Progenitor cell of endocrine pancreas (in vitro differentiated cells): Measurements from ENCODE around the gene GLCE. TPM values are rescaled to one million over a fixed set of nuclear protein-coding genes. Genes with fewer than 3 reads are reported as not detected.
A peak's percentile ranks its signal among the peaks of the same experiment; 100 is the strongest.

ENCODE experiments used
- DNase-seq: peaks from one replicate; pipeline ENCODE4 v3.0.0; 2021; ENCODE audit warnings: low spot score; ENCODE audit not compliant: unreplicated experiment
- H3K27ac Mint-ChIP-seq: 2 replicates; pipeline ENCODE4 v1.8.0; 2021; ENCODE audit warnings: mild to moderate bottlenecking, moderate library complexity, mixed read lengths
- H3K27me3 Mint-ChIP-seq: 2 replicates; pipeline ENCODE4 v1.8.0; 2021; ENCODE audit warnings: mixed read lengths
- H3K36me3 Mint-ChIP-seq: 2 replicates; pipeline ENCODE4 v1.8.0; 2022; ENCODE audit warnings: mixed read lengths; ENCODE audit not compliant: insufficient read depth
- H3K4me1 Mint-ChIP-seq: 2 replicates; pipeline ENCODE4 v1.8.0; 2021; ENCODE audit warnings: low read depth, mixed read lengths
- H3K4me3 Mint-ChIP-seq: 2 replicates; pipeline ENCODE4 v1.8.0; 2021; ENCODE audit warnings: low read depth, mild to moderate bottlenecking, moderate library complexity, mixed read lengths
- H3K9me3 Mint-ChIP-seq: 2 replicates; pipeline ENCODE4 v1.8.0; 2021; ENCODE audit warnings: low read depth, mixed read lengths
- CTCF ChIP-seq: fragments of 200-600 bp; sonication (generic); IDR thresholded peaks from one replicate; pipeline ENCODE4 v1.5.0; 2021; ENCODE audit warnings: antibody characterized with exemption, mild to moderate bottlenecking; ENCODE audit not compliant: unreplicated experiment
- total RNA-seq: library from RNA; stranded (reverse); gene quantifications from 2 replicates; pipeline ENCODE4 v1.2.1, GENCODE V29; 2021

GLCE gene
- total RNA-seq, 1 donor from 2014 or later: 18.0 TPM

DNA sequence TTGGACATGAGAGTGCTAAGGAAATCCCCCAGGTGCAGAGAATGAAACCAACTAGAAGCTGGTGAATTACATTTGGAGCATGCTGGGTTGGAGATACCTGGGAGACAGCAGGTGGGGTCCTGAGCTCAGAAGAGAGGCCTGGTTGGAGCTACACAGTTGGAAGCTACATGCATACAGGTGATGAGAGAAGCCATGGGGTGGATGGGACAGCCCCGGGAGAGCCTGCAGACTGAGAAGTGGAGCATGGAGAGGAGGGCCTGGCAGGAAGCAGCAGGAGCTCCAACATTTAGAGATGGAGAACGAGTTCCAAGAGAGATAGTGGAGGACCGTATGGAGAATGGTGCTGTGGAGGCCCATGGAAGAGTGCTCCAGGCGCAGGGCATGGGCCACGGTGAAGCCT is 148.5 kb downstream of the GLCE start:
- H3K4me1 Mint-ChIP-seq: peaks cover 15% of the 10 kb centered on the region
- no peak for TF ChIP-seq CTCF
- no peak for DNase-seq
- H3K4me3 Mint-ChIP-seq: no peak overlapping the region
- peaks cover 14% of the 10 kb centered on the region for H3K36me3 Mint-ChIP-seq
- peaks cover 3% of the 10 kb centered on the region for H3K9me3 Mint-ChIP-seq
- no peaks in the 10 kb centered on the region for H3K27me3 Mint-ChIP-seq
- peak overlapping the region; percentile 10 for H3K27ac Mint-ChIP-seq

- Mint-ChIP-seq H3K27ac (no peak overlapping the region), H3K9me3 (peaks cover 3% of the 10 kb centered on the region), H3K27me3 (no peaks in the 10 kb centered on the region), H3K4me3 (no peak overlapping the region), H3K36me3 (peaks cover 9% of the 10 kb centered on the region), H3K4me1 (peaks cover 12% of the 10 kb centered on the region)
- no peak for TF ChIP-seq CTCF
- DNase-seq: no peak
These were observed 150.9 kb downstream of the GLCE start for GRCh38 chr15:69311319-69311721.

GRCh38 chr15:69313432-69314000 is 153.1 kb downstream of the GLCE start:
- H3K4me1 Mint-ChIP-seq: peaks cover 32% of the 10 kb centered on the region
- no peak overlapping the region for H3K27ac Mint-ChIP-seq
- no peak for TF ChIP-seq CTCF
- no peaks in the 10 kb centered on the region for H3K9me3 Mint-ChIP-seq
- no peak overlapping the region for H3K4me3 Mint-ChIP-seq
- no peak for DNase-seq
- H3K27me3 Mint-ChIP-seq: no peaks in the 10 kb centered on the region
- H3K36me3 Mint-ChIP-seq: no peaks in the 10 kb centered on the region

GRCh38 chr15:69314131-69314530 is 153.7 kb downstream of the GLCE start:
- no peak for DNase-seq

DNA sequence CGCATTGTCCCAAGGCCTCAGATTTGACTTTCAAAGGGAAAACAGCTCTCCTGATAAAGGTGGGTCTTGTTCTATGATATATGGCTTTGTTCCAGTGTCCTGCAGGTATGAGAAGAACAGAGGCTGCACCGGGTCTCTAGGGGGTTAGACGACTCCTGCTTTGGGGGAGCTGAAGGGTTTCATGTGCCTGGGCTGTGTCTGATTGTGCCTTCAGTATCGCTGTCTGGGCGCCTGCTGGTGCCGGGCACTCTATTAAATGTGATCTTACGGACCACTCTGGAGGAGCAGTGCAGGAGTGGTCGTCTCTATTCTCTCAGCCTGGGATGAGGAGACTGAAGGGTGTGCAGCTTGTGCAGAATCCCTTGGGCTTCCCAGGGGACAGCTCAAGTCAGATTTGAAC is 154.3 kb downstream of the GLCE start:
- no peaks in the 10 kb centered on the region for H3K36me3 Mint-ChIP-seq
- no peak overlapping the region for H3K4me3 Mint-ChIP-seq
- no peak for TF ChIP-seq CTCF
- DNase-seq: no peak
- H3K4me1 Mint-ChIP-seq: peaks cover 32% of the 10 kb centered on the region
- H3K27ac Mint-ChIP-seq: no peak overlapping the region
- no peaks in the 10 kb centered on the region for H3K9me3 Mint-ChIP-seq
- no peaks in the 10 kb centered on the region for H3K27me3 Mint-ChIP-seq

More at GRCh38 chr15:69314131-69314530, 153.7 kb downstream of the GLCE start:
- no peaks in the 10 kb centered on the region for H3K36me3 Mint-ChIP-seq
- H3K9me3 Mint-ChIP-seq: no peaks in the 10 kb centered on the region
- no peak for TF ChIP-seq CTCF
- no peak overlapping the region for H3K4me3 Mint-ChIP-seq
- no peaks in the 10 kb centered on the region for H3K27me3 Mint-ChIP-seq
- H3K4me1 Mint-ChIP-seq: peaks cover 32% of the 10 kb centered on the region
- no peak overlapping the region for H3K27ac Mint-ChIP-seq
